ENCODE results near the gene TECRL. TPM values are rescaled to one million over a fixed set of nuclear protein-coding genes. Genes with fewer than 3 reads are reported as not detected.
A peak's percentile ranks its signal among the peaks of the same experiment; 100 is the strongest.

Gene TECRL
- total and polyA plus RNA-seq, 2 experiments from 2014 or later = 358 to 494 TPM

GRCh38 chr4:64385220-64385619 lies 24.0 kb downstream of the TECRL start:
- Histone ChIP-seq H3K27ac (peak overlapping the region; percentile 30), H3K27me3 (no peaks in the 10 kb centered on the region), H3K4me3 (no peak overlapping the region), H3K9me3 (ENCODE audit: low read depth) (no peaks in the 10 kb centered on the region), H3K4me1 (ENCODE audit: low read depth) (peaks cover 9% of the 10 kb centered on the region), H3K36me3 (peaks cover 42% of the 10 kb centered on the region)
- no peak for TF ChIP-seq CTCF (IDR thresholded peaks at IDR 0.05; ENCODE audit: low read depth, low read length)
- no peak for DNase-seq (ENCODE audit: low read depth in 1 of 2, low spot score in 1 of 2)

GRCh38 chr4:64384237-64385203 lies 24.7 kb downstream of the TECRL start:
- Histone ChIP-seq H3K9me3 (ENCODE audit: low read depth) (no peaks in the 10 kb centered on the region), H3K27ac (peak overlapping the region; percentile 30), H3K4me3 (no peak overlapping the region), H3K27me3 (no peaks in the 10 kb centered on the region), H3K36me3 (peaks cover 35% of the 10 kb centered on the region), H3K4me1 (ENCODE audit: low read depth) (peaks cover 2% of the 10 kb centered on the region)
- no peak for DNase-seq (ENCODE audit: low read depth in 1 of 2, low spot score in 1 of 2)
- TF ChIP-seq CTCF (IDR thresholded peaks at IDR 0.05; ENCODE audit: low read depth, low read length) = no peak

- H3K27me3 ChIP-seq = no peaks in the 10 kb centered on the region
- peaks cover 38% of the 10 kb centered on the region for H3K36me3 ChIP-seq
- H3K4me1 ChIP-seq (ENCODE audit: low read depth) = no peaks in the 10 kb centered on the region
- H3K9me3 ChIP-seq (ENCODE audit: low read depth) = no peaks in the 10 kb centered on the region
- no peak overlapping the region for H3K4me3 ChIP-seq
- DNase-seq (ENCODE audit: low read depth in 1 of 2, low spot score in 1 of 2) = no peak
- no peak for TF ChIP-seq CTCF (IDR thresholded peaks at IDR 0.05; ENCODE audit: low read depth, low read length)
- H3K27ac ChIP-seq = peak overlapping the region; percentile 29
Measured at GRCh38 chr4:64368741-64369140, 40.5 kb downstream of the TECRL start.

GRCh38 chr4:64361399-64361740 lies 47.9 kb downstream of the TECRL start:
- no peaks in the 10 kb centered on the region for H3K9me3 ChIP-seq (ENCODE audit: low read depth)
- no peaks in the 10 kb centered on the region for H3K27me3 ChIP-seq
- no peak for TF ChIP-seq CTCF (IDR thresholded peaks at IDR 0.05; ENCODE audit: low read depth, low read length)
- peak overlapping the region; percentile 70 for H3K27ac ChIP-seq
- DNase-seq (ENCODE audit: low read depth in 1 of 2, low spot score in 1 of 2) = no peak
- H3K4me1 ChIP-seq (ENCODE audit: low read depth) = peaks cover 30% of the 10 kb centered on the region
- H3K36me3 ChIP-seq = peaks cover 4% of the 10 kb centered on the region
- H3K4me3 ChIP-seq = no peak overlapping the region

DNA sequence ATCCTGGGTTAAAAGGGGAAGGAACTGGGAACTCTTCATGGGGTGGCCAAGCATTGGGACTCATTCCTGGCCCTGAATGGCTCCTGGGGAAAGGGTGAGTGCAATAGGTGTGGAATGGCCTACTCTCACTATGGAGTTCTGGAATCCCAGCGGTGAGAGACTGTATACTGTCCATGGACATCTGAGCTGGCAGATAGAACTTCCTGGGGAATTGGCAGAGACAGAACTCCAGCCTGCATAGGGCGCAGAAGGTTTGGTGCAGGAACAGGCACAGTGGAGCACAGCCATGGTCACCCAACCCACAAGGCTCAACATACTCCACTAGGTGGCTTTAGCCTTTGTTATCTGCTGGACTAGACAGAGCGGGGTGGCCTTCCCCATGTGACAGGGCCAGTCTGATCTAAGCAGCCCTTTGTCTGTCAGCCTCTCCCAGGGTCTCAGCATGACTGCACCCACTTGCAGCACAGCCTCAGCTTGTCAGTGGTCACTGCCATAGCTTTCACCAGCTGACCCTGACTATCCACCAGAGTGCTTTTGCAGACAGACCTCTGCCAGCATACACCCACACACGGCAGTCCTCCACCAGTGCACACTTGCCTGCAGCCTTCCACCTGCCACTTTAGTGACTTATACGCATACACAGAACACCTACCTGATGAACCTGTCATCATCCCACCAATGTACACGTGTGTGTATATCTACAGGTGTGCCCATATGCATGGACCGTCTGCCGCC lies 48.4 kb downstream of the TECRL start:
- H3K36me3 ChIP-seq = no peaks in the 10 kb centered on the region
- DNase-seq (ENCODE audit: low read depth in 1 of 2, low spot score in 1 of 2) = no peak
- no peak overlapping the region for H3K4me3 ChIP-seq
- no peak for TF ChIP-seq CTCF (IDR thresholded peaks at IDR 0.05; ENCODE audit: low read depth, low read length)
- H3K27me3 ChIP-seq = no peaks in the 10 kb centered on the region
- H3K27ac ChIP-seq = peak overlapping the region; percentile 70
- peaks cover 30% of the 10 kb centered on the region for H3K4me1 ChIP-seq (ENCODE audit: low read depth)
- H3K9me3 ChIP-seq (ENCODE audit: low read depth) = no peaks in the 10 kb centered on the region

Measured in cardiac muscle cell (in vitro differentiated cells and primary cell).